ENCODE results near the gene AKAP6. TPM values are rescaled to one million over a fixed set of nuclear protein-coding genes. Genes with fewer than 3 reads are reported as not detected.

The AKAP6 gene
- total RNA-seq, 1 donor from 2014 or later = 6.4 TPM

DNA sequence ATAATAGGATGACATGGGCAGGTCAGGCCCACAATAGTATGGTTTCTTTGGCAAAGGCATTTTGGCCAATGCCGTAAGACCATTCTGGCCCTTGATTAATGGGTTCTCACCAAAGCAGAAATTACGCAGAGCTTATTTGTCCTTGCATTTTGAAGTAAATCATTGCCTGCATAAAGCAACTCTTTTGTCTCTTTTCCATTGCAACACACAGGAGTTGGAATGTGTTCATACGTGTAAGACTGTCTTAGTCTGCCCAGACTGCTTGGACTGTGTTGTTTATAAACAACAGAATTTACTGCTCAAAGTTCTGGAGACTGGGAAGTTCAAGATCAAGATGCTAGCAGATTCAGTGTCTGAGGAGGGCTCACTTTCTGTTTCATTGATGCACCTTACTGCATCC is 506.8 kb downstream of the AKAP6 start:
- intact Hi-C loops (cut with DNase I) = no loop called here
- ATAC-seq (no peak), DNase-seq (ENCODE audit: low spot score) (no peak)

GRCh38 chr14:32841698-32842097 is 512.6 kb downstream of the AKAP6 start:
- ATAC-seq (no peak), DNase-seq (ENCODE audit: low spot score) (no peak)
- intact Hi-C loops (cut with DNase I) = no loop called here

- intact Hi-C loops (cut with DNase I) = no loop called here
- no peak for ATAC-seq
- no peak for DNase-seq (ENCODE audit: low spot score)
Measured at GRCh38 chr14:32846821-32847365, 517.8 kb downstream of the AKAP6 start.

DNA sequence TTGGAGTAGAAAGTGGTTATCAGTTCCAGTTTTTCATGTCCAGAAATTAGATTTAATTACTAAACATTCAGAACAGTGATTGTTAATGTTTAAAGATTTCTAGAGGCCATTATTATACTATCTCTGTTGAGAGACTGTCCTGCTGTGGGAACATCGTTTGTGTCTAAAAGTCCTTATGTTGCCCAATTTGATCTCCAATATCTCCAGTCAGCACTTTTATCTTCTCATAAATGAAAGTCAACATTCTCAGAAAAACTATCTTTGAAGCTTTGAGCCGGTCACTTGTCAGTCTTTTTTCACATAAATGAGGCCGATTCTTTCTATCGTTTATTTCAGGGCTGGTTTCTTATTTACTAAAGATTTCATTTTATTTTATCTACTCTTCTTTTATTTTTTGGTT is 518.8 kb downstream of the AKAP6 start:
- no peak for DNase-seq (ENCODE audit: low spot score)
- no peak for ATAC-seq
- intact Hi-C loops (cut with DNase I) = no loop called here

DNA sequence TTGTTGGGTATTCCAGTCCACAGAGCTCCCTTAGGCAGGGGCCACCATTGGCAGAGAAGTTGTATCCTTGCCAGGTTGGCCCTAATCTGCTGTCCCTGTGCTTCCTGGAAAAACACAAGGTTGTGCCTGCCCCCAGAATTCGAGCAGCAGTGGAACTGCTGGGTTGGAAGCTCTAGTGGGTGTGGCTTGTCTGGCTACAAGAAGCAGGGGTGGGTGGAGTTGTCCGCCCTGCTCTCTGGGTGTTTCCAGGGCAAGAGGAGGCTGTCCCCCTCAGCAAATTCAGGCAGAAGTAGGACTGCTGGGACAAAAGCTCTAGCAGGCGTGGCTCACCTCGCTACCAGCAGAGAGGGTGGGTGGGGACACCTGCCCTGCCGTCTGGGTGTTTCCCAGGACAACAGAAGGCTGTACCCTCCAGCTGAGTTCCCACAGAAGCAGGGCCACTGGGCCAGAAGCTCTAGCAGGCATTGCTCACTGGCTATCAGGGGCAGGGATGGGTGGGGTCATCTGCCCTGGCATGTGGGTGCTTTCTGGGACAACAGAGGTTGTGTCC is 536.8 kb downstream of the AKAP6 start:
- intact Hi-C loops (cut with DNase I) = no loop called here
- ATAC-seq (no peak), DNase-seq (ENCODE audit: low spot score) (no peak)

DNA sequence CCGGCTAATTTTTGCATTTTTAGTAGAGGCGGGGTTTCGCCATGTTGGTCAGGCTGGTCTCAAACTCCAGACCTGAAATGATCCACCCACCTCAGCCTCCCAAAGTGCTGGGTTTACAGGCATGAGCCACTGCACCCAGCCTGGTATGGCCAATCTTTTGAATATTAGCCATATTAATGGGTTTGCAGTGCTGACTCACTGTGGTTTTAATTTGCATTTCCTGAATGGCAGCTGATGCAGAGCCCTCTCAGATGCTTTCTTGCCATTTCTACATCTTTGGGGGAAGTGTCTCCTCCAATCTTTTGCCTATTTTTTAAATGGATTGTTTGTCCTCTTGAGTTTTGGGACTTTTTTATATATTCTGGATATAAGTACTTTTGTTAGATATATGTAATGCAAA is 554.1 kb downstream of the AKAP6 start:
- no peak for ATAC-seq
- intact Hi-C loops (cut with DNase I) = no loop called here
- DNase-seq (ENCODE audit: low spot score) = no peak

Other genes starting within 250 kb of the AKAP6 start
- gene RNU6-7, start 127.3 kb upstream of the AKAP6 start, total RNA-seq = not detected
- not detected for gene RNU6-8, start 126.0 kb upstream of the AKAP6 start, total RNA-seq